ENCODE measurements around the gene FALEC.

The FALEC gene

GRCh38 chr1:150512846-150513245, 2.7 kb upstream of the FALEC start:
- DNase-seq, result no peak

- no peak for DNase-seq
These were observed 2.2 kb upstream of the FALEC start for GRCh38 chr1:150513351-150513791.

DNA sequence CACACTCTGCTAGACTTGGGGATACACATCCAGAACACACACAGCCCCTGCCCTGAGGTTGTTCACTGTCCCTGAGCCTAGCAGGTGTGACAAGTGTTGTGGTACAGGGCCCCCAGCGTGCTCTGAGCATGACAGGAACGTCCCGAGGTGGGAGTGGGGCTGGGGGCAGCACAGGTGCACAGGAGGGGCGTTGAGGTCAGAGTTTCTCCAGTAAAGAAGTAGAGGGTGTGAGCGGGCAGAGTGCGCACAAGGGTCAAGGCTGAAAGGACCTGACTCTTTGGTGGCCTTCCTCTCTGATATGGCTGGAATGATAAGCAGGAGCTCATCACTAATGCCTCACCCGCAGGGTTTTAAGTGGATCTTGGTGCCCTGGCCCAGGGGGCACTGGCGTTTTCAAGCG, 1.3 kb upstream of the FALEC start:
- no peak for DNase-seq

DNA sequence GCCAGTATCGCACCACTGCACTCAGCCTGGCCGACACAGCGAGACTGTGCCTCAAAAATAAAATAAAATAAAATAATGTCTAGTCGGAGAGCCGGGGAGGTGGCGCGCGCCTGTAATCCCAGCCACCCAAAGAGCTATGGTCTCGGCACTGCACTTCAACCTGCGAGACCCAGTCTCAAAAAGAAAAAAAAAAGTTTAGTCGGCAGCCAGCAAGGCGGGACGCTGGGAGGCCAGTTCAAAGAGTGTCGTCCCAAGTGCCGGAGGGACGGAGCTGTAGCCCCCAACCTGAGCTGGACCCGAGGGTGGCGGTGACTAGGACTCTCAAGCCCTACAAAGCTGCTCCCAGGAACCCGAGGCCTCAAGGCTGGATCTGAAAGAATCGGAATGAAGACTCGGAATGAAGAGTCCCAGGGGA, 632 bp upstream of the FALEC start:
- DNase-seq, result no peak

DNA sequence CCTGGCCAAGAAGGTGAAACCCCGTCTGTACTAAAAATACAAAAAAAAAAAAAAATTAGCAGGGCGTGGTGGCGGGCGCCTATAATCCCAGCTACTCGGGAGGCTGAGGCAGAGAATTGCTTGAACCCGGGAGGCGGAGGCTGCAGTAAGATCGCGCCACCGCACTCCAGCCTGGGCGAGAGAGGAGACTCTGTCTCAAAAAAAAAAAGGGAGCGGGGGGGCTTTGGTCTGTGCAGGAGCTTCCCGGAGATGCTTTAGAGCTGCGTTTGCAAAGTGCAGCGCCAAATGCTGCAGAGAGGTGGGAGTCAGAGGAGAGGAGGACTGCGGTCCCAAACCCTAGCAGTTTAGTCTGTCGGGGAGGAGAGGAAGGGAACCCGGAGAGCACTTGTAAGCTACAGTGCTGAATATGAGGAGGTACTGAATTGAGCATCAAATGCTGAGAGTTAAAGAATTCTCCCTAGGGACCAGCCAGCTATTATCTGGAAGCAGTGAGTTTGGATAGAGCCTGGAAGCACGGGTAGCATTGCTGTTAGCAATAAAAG, 569 bp downstream of the FALEC start:
- no peak for DNase-seq

DNA sequence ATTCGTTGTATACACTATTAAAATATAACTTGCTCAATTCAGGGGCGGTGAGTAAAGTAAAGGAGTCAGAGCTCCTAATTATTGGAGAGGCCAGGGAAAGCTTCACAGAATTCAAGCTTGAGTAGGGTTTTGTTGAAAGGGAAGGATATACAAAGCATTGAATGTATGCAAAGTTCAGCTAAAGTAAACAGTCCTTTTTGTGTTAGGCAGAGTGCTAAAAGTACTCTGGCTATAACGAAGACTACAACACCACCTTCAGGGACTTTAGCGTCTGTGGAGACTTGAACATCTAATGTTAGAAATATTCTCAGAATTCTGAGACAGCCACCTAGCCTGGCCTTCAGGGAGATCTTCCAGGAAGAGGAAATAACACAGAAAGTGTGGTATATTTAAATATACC, 1.1 kb downstream of the FALEC start:
- DNase-seq, result no peak

DNA sequence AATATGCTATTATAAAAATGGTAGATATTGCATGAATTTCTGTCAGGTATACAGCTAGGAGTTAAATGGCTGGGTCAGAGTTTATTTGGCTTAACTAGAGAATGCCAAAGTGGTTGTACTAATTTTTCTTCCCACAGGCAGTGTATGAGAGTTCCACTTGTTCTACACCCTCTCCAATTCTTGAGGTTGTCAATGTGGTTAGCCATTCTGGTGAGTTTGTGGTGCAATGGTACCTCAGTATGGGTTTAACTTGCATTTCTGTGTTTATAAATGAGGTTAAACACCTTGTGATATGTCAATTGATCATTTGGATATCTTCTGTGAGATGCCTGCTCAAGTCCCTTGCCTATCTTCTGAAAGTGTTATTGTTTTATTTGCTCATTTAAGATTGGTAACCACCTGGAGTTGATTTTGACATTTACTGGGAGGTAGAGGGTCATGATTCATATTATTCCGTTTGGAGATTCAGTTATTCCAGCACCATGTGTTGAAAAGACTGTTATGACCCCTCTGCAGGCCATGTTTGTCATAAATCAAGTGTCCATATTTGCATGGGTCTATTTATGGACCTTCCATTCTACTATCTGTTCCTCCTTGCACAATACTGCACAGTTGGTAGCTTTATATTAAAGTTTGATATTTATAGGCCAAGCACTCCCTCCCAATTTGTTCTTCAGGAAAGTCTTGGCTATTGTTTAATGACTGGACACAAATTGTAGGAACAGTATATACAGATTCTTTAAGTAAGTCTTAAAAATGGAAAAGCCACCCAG, 5.8 kb downstream of the FALEC start:
- no peak for DNase-seq

GRCh38 chr1:150525348-150525747, 9.8 kb downstream of the FALEC start:
- DNase-seq, result no peak

- DNase-seq, result no peak
These were observed 12.6 kb downstream of the FALEC start for GRCh38 chr1:150528196-150528595.

DNA sequence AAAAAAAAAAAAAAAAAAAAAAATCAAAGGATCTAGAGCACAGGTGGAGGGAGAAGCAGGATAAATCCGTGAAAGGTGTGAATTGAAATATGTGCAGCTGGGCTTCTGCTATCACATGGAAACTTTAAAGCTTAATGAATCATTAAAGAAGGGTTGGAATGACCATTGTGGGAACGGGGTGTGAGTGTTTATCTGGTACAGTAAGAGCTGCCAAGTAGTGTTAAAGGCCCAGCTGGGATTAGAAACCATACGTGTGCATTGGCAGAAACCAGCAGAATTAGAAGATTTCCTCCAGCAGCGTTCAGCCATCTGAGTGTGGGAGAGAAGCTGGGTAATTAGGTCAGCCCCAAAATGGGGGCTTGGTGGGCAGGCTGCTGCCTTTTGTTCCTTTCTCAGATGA, 13.5 kb downstream of the FALEC start:
- DNase-seq, result no peak

- DNase-seq, result no peak
These were observed 15.1 kb downstream of the FALEC start for GRCh38 chr1:150530491-150531159.

DNA sequence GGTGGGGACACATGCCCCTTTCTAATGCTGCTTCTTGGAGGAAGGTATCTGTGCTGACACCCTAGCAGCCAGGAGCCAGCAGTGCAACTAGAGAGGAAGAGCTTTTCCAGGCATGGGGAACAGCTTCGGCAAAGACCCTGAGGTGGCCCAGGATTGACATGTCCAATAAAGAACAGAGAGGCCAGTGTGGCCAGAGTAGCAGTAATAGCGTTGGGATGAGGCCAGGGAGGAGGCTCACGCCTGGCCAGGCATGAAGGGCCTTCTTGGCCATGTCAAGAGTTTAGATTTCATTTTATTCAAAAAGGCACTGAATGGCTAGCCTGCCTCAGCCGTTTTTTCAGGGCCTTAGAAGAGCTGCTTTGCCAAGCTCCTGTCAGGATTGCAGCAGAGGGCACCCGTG, 17.3 kb downstream of the FALEC start:
- DNase-seq, result no peak

- no peak for DNase-seq
These were observed 18.4 kb downstream of the FALEC start for GRCh38 chr1:150534002-150534401.

DNA sequence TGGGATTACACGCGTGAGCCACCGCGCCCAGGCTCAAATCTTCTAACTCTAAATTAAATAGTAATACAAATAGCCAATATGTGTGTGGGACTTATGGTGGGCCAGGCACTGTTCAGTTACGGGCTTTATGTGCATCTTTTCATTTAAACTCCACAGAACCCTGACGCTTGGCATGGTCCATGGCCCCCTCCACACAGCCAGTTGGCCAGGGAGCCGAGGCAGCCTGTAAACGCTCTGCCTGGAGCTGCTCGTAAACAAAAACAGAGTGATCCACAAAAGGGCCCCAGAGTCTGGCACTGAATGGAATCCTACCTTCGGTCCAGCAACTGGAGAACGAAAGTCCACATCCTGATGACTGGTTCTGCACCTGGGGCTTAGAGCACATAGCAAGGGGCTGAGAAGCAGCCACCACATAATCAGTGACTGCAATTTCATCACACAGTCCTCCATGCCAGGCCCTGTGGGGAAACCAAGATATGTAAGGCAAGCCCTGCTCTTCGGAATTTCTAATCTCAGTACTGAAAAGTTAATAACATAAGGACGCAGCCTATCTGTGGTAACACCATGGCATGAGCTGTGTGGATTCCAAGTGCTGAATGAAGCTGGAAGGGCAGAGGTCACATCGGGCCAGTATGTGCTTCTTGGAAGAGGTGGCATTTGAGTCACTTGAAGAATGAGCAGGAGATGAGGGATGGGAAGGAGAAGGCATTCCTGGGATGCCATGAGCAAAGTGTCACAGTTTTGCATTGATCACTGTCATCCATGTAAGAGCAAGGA, 20.1 kb downstream of the FALEC start:
- DNase-seq, result no peak

GRCh38 chr1:150536836-150537731, 21.5 kb downstream of the FALEC start:
- DNase-seq, result no peak

GRCh38 chr1:150537732-150538684, 22.5 kb downstream of the FALEC start:
- no peak for DNase-seq

GRCh38 chr1:150543500-150544143, 28.1 kb downstream of the FALEC start:
- no peak for DNase-seq

GRCh38 chr1:150544204-150544603, 28.7 kb downstream of the FALEC start:
- DNase-seq, result no peak

DNA sequence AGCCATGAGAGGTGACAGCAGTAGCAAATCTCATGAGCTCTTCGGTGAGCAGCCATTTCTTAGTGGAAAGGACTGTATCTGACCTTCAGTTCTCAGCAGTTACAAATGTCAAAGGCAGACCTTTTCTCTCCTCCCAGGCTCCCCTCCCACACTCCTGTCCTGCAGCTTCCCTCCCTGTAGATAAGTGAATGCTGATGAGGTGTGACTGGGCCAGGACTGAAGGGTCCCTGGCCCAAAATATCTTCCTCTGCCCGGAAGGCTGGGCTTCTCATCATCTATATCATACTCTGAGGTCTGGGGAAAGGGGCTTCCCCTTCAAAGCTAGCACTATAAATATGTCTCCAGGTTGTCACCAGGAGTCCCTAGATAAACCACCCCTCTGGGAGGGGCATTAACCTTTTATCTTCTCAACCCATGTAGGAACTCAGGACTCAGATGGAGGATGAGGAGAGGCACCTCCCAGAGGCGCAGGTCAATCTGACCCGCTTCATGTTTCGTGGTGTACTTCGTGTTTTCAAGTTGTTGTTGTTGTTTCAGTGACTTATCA, 30.0 kb downstream of the FALEC start:
- DNase-seq, result no peak

DNA sequence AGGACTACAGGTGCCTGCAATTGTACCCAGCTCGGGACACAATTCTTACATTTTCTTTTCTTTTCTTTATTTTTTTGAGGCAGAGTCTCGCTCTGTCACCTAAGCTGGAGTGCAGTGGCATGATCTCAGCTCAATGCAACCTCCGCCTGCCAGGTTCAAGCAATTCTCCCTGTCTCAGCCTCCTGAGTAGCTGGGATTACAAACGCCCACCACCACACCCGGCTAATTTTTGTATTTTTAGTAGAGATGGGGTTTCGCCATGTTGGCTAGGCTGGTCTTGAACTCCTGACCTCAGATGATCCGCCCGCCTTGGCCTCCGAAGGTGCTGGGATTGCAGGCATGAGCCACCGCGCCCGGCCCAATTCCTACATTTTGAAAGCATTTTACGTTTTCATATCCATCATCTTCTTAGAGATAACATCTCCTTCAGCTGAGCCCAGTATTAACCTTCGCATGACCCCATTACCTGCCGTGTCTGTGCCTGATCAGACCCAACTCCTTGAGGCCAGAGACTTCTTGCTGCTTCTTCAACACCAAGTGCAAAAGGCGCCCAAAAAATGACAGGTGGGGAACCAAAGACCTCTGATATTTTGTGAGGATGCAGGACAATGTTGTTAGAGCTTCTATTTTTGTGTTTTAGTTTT, 30.9 kb downstream of the FALEC start:
- DNase-seq, result no peak
